NOMO-1 treated with DMSO at 0.1 percent for 48 hours (cell line): ENCODE measurements around the gene RBBP8.
A peak's percentile ranks its signal among the peaks of the same experiment; 100 is the strongest.

Experiments used
- DNase-seq: peaks from one replicate; lab custom pipeline; 2025; ENCODE audit not compliant: unreplicated experiment; lab: John Stamatoyannopoulos, UW

The RBBP8 gene

DNA sequence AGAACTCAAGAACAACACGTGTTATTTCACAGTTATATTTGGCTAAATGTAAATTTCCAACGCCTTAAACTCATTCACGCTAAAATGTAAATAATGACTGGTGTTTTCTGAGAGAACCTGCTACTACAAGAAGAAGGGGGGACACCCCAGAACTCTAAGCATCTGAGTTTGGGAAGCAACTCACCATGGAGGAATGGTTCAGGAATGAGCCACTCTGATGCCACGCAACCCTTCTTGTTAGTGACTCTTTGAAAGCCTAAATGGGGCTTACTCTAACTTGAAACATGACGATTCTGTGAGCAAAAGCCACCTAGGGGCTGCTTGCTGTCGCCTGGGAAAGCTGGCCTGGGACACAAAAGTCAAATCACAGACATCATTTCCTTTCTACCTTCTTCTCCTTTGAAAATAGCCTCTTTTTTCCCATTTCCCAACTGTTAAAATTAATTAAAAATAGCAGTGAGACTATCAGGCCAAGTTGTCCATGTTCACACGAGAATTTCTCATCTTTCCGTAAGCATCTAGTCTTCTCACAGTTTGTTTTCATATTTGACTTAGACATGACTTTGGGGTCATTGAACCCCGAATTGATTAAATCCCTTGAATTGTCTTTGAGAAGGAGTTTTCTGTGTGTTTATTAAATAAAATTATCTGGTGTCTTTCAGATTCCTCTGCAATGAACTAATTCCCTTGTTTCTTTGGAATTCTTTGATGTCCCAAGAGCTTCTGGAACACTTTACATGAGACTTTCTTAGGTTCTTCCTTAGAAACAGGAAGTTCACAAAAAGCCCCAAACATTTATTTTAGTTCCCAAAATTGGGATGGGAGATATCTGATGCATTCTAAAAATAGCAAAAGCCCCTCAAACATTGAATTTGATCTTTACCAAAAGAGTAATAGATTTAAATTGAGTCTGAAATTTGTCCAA, 126.7 kb downstream of the RBBP8 start:
- DNase-seq = no peak

GRCh38 chr18:23062011-23062410, 128.9 kb downstream of the RBBP8 start:
- DNase-seq = no peak

DNA sequence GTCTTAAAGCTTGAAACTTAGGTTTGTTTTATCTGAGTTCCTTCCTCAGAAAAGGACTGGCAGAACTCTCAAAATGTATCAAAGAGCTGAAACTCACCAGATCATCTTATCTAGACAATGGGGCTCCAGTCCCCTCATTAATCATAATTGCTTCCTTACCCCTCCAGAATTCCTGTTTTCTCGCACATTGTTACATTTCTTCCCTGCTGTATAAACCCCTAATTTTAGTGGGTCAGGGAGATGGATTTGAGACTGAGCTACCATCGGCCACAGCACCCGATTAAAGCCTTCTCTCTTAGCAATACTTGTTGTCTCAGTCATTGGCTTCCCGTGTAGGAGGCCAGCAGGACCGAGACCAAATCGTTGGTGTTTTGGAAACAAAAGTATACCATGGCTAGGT, 130.4 kb downstream of the RBBP8 start:
- no peak for DNase-seq

- DNase-seq = no peak
These were observed 132.2 kb downstream of the RBBP8 start for GRCh38 chr18:23065234-23065806.

DNA sequence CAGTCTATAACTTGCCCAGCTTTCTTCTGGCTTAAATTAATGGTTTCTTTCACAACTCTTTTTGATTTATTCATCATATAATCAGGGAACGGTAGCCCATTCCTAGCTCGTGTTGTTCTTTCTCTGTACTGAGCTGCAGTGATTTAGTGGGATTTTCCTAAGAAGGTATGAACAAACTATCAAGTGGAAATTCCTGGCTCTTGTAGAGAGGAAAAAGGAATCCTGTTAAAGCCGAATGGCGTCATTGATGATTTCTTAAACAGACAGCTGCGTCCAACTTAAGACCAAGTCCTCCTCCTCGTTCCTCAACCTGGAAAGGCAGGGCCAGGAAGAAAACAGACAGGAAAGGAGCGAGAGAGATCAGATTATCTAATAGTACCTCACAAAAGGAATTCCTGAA, 132.9 kb downstream of the RBBP8 start:
- no peak for DNase-seq

- DNase-seq = no peak
These were observed 133.4 kb downstream of the RBBP8 start for GRCh38 chr18:23066504-23067039.

- no peak for DNase-seq
These were observed 134.1 kb downstream of the RBBP8 start for GRCh38 chr18:23067236-23067635.

DNA sequence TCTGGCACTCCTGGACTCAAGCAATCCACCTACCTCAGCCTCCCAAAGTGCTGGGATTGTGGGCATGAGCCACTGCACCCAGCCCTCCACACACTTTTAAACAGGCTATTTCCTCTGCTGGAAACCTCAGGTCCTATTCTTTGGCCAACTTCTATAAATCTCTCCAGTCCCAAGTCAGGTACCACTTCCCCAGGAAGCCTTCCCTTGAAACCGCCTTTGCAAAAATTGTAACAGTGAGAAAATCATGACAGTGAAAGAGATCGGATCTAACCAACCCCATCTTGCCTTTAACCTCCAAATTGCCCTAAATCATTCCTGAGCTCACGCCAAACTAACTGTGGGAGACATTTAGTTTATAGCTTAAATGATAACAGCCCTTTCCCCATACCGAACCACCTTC, 134.9 kb downstream of the RBBP8 start:
- DNase-seq = peak; percentile 12

DNA sequence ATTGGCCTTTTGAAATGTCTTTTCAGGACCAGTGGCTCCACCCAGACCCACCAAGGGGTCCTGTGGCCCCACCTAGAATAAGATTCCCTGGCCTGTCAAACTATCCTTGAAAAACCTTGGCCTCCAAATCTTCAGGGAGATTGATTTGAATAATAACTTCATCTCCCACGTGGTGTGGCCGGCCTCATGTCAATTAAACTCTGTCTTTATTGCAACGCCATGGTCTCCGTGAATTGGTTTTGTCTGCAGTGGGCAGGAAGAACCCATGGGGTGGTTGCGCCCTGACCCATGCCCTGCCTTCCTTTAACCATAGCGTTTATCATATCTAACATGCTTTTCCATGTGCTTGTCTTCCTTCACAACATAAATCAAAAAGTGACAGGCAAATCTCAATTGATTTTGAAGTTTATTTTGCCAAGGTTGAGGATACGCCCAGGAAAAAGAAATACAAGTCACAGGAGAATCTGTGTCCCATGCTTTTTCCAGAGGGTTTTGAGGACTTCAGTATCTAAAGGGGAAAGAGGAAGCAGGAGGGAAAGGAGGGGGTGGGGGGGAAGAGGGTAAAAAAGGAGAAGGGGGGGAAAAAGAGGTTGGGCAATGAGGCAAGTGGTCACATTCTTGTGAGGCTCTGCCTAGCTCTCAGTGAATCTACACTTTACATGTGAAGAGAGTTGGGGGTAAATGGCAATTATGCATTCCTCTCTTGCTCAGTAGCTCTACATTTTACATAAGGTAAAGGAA, 135.6 kb downstream of the RBBP8 start:
- DNase-seq = peak; percentile 69

DNA sequence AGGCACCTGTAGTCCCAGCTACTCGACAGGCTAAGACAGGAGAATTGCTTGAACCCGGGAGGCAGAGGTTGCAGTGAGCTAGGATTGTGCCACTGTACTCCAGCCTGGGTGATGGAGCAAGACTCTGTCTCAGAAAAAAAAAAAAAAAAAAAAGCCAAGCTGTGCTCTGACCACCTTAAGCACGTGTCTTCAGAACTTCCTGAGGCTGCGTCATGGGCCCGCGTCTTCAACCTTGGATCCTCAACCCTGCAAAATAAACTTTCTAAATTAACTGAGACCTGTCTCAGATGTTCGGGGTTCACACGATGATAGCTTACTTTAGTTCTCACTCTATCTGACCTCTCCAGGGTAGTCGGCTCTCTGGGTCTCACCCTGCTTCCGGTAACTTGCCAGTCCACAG, 136.4 kb downstream of the RBBP8 start:
- DNase-seq = no peak

GRCh38 chr18:23069898-23070297, 136.8 kb downstream of the RBBP8 start:
- DNase-seq = no peak

DNA sequence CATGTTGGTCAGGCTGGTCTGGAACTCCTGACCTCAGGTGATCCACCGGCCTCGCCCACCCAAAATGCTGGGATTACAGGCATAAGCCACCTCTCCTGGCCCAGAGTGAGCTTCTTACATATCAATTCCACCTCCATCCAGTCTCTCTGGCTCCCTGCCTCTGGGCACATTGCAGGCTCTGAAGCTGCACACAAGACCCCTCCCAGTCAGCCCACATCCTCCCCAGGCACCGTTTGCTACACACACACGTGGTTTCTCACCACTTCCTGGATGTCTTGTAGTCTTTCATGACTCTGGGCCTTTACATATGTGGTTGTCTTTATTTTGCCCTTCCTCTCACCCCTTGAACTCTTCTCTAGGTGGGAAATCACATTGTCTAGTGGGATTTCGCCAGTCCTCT, 138.2 kb downstream of the RBBP8 start:
- peak; percentile 90 for DNase-seq

DNA sequence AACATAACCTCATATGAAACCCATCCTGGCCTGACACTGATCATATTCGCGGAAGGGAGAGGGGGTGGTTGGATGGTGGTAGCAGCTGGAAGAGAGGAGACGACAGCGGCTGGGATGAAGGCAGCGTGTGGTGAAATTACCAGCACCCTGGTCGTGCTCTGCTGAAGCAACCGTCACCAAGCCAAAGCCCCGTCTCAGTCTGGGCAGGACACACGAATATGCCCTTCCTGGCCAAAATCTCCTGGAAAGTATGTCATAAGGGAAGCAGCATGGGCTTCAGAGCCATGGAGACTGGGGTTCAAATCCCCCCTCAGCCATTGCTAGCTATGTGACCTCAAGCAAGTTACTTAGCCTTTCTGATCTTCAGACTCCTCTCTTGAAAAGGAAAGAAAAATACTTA, 139.0 kb downstream of the RBBP8 start:
- DNase-seq = no peak

- DNase-seq = no peak
These were observed 141.0 kb downstream of the RBBP8 start for GRCh38 chr18:23073996-23074606.
